GM12873 (cell line): ENCODE measurements around the gene BRI3BP.

Source experiments
- TF ChIP-seq, protein P1 (sequence below): IDR thresholded peaks from 2 replicates; pipeline ENCODE4 v1.5.1; 2012; ENCODE audit warnings: low read depth, mild to moderate bottlenecking, moderate library complexity, low read length, control low read depth; ENCODE audit not compliant: insufficient read depth; ENCODE audit errors: missing control alignments

BRI3BP gene

GRCh38 chr12:124975276-124975675 is 18.2 kb upstream of the BRI3BP start:
- TF ChIP-seq, protein P1, sequence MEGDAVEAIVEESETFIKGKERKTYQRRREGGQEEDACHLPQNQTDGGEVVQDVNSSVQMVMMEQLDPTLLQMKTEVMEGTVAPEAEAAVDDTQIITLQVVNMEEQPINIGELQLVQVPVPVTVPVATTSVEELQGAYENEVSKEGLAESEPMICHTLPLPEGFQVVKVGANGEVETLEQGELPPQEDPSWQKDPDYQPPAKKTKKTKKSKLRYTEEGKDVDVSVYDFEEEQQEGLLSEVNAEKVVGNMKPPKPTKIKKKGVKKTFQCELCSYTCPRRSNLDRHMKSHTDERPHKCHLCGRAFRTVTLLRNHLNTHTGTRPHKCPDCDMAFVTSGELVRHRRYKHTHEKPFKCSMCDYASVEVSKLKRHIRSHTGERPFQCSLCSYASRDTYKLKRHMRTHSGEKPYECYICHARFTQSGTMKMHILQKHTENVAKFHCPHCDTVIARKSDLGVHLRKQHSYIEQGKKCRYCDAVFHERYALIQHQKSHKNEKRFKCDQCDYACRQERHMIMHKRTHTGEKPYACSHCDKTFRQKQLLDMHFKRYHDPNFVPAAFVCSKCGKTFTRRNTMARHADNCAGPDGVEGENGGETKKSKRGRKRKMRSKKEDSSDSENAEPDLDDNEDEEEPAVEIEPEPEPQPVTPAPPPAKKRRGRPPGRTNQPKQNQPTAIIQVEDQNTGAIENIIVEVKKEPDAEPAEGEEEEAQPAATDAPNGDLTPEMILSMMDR = no peak

DNA sequence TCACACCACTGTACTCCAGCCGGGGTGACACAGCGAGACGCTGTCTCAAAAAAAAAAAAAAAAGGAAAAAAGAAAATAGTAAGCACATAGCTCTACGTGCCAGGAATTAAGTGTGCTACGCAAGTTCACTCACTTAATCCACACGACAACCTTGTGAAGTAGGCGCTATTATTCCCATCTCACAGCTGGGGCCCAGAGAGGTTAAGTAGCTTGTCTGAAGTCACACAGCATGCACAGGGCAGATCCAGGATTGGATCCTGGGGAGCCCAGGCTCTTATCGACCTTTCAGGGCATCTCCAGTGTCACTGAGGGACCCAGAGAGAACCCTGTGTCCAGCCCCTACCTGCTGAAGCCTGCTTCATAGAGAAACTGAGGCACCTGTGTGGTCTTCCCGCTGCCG is 16.4 kb upstream of the BRI3BP start:
- TF ChIP-seq, protein P1 = no peak

- TF ChIP-seq, protein P1 = no peak
Measured at GRCh38 chr12:124979568-124979967, 13.9 kb upstream of the BRI3BP start.

DNA sequence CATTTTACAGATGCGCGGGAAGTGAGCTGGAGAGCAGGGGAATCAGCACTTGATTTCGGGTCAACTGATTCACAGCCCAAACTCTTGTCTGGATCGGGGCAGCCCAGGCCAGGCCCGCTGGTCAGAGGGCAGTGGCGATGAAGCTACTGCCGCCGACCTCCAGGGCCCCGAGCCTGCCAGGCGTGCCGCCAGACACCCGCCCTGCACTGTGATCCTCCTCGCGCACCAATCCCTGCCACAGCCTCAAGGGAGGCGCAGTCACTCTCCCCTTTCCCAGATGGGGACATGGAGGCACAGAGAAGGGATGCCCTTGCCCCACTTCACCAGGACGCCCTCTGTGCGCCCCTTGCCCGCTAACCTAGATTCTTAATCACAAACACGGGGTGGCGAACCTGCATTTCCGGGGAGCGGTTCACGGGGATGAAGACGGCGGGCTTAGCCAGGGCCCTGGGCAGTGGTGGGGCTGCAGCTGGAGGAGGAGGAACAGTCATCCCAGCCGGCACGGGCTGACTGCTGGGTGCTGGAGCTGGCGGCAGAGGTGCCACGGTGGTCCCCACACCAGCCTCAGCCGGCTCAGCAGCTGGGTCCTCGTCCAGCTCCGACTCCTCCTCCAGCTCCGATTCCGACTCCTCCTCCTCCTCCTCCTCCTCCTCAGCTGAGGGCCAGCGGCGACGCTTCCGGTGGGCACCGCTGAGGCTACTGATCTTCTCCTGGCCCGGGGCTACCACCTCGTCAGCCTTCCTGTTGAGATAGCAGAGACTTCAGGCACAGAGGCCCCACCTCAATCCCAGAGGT is 13.2 kb upstream of the BRI3BP start:
- TF ChIP-seq, protein P1 = no peak

- TF ChIP-seq, protein P1 = peak; percentile 72
Measured at GRCh38 chr12:124992874-124993625, 395 bp upstream of the BRI3BP start.

GRCh38 chr12:124994437-124994975 is 1.1 kb downstream of the BRI3BP start:
- TF ChIP-seq, protein P1 = no peak
